ENCODE data around the gene RPTOR.
"Not testable (repeated sequence)": the region's sequence is repeated elsewhere in the genome, so short reads cannot be mapped to it uniquely, and the experiment has no call there.

The RPTOR gene

GRCh38 chr17:80552523-80552922 is 7.9 kb downstream of the RPTOR start:
- no peak for DNase-seq (ENCODE audit: low read depth in 2 of 2, low spot score in 1 of 2)

- DNase-seq (ENCODE audit: low read depth in 2 of 2, low spot score in 1 of 2) = no peak
Observed at GRCh38 chr17:80555266-80555665, 10.6 kb downstream of the RPTOR start.

GRCh38 chr17:80558046-80558445 is 13.4 kb downstream of the RPTOR start:
- DNase-seq (ENCODE audit: low read depth in 2 of 2, low spot score in 1 of 2) = no peak

- DNase-seq (ENCODE audit: low read depth in 2 of 2, low spot score in 1 of 2) = no peak
Observed at GRCh38 chr17:80559825-80560251, 15.2 kb downstream of the RPTOR start.

GRCh38 chr17:80561541-80562114 is 17.0 kb downstream of the RPTOR start:
- DNase-seq (ENCODE audit: low read depth in 2 of 2, low spot score in 1 of 2) = no peak

GRCh38 chr17:80564545-80564944 is 19.9 kb downstream of the RPTOR start:
- DNase-seq (ENCODE audit: low read depth in 2 of 2, low spot score in 1 of 2) = no peak

- no peak for DNase-seq (ENCODE audit: low read depth in 2 of 2, low spot score in 1 of 2)
Observed at GRCh38 chr17:80565343-80566053, 20.9 kb downstream of the RPTOR start.

- no peak for DNase-seq (ENCODE audit: low read depth in 2 of 2, low spot score in 1 of 2)
Observed at GRCh38 chr17:80566054-80566400, 21.4 kb downstream of the RPTOR start.

GRCh38 chr17:80568246-80568645 is 23.6 kb downstream of the RPTOR start:
- no peak for DNase-seq (ENCODE audit: low read depth in 2 of 2, low spot score in 1 of 2)

- no peak for DNase-seq (ENCODE audit: low read depth in 2 of 2, low spot score in 1 of 2)
Observed at GRCh38 chr17:80569924-80570323, 25.3 kb downstream of the RPTOR start.

- no peak for DNase-seq (ENCODE audit: low read depth in 2 of 2, low spot score in 1 of 2)
Observed at GRCh38 chr17:80573701-80574100, 29.1 kb downstream of the RPTOR start.

- DNase-seq (ENCODE audit: low read depth in 2 of 2, low spot score in 1 of 2) = no peak
Observed at GRCh38 chr17:80574496-80574895, 29.9 kb downstream of the RPTOR start.

- DNase-seq (ENCODE audit: low read depth in 2 of 2, low spot score in 1 of 2) = peak; percentile 78 to 80
Observed at GRCh38 chr17:80575057-80575875, 30.6 kb downstream of the RPTOR start.

GRCh38 chr17:80577876-80578570 is 33.4 kb downstream of the RPTOR start:
- DNase-seq (ENCODE audit: low read depth in 2 of 2, low spot score in 1 of 2) = no peak

GRCh38 chr17:80578668-80579388 is 34.2 kb downstream of the RPTOR start:
- not testable (repeated sequence) for DNase-seq (ENCODE audit: low read depth in 2 of 2, low spot score in 1 of 2)

GRCh38 chr17:80582165-80582564 is 37.5 kb downstream of the RPTOR start:
- DNase-seq (ENCODE audit: low read depth in 2 of 2, low spot score in 1 of 2) = no peak

- no peak for DNase-seq (ENCODE audit: low read depth in 2 of 2, low spot score in 1 of 2)
Observed at GRCh38 chr17:80584176-80584905, 39.7 kb downstream of the RPTOR start.

GRCh38 chr17:80585890-80586845 is 41.5 kb downstream of the RPTOR start:
- no peak for DNase-seq (ENCODE audit: low read depth in 2 of 2, low spot score in 1 of 2)

- DNase-seq (ENCODE audit: low read depth in 2 of 2, low spot score in 1 of 2) = no peak
Observed at GRCh38 chr17:80586846-80587228, 42.2 kb downstream of the RPTOR start.

Measured in stimulated activated CD8-positive, alpha-beta memory T cell treated with anti-CD3 and anti-CD28 coated beads, Interleukin-4, amount 100 ng/mL, for 1 hour (primary cell).